Mesothelial cell of epicardium (in vitro differentiated cells): Measurements from ENCODE around the gene R3HDM4. TPM values are rescaled to one million over a fixed set of nuclear protein-coding genes. Genes with fewer than 3 reads are reported as not detected.
A peak's percentile ranks its signal among the peaks of the same experiment; 100 is the strongest.

Experiments
- DNase-seq, 2 experiments: peaks; one replicate each; pipeline ENCODE4 v3.0.0; 2021; ENCODE audit warnings: low spot score in 2 of 2; ENCODE audit not compliant: unreplicated experiment in 2 of 2
- H3K27ac Mint-ChIP-seq: 2 replicates; pipeline ENCODE4 v1.8.0; 2021; ENCODE audit warnings: mixed read lengths
- H3K27me3 Mint-ChIP-seq: 2 replicates; pipeline ENCODE4 v1.8.0; 2021; ENCODE audit warnings: low read depth, mixed read lengths
- H3K36me3 Mint-ChIP-seq: 2 replicates; pipeline ENCODE4 v1.8.0; 2021; ENCODE audit warnings: mixed read lengths
- H3K4me1 Mint-ChIP-seq: 2 replicates; pipeline ENCODE4 v1.8.0; 2021; ENCODE audit warnings: mixed read lengths
- H3K4me3 Mint-ChIP-seq: 2 replicates; pipeline ENCODE4 v1.8.0; 2021; ENCODE audit warnings: mild to moderate bottlenecking, moderate library complexity, mixed read lengths
- H3K9me3 Mint-ChIP-seq: 2 replicates; pipeline ENCODE4 v1.8.0; 2021; ENCODE audit warnings: mixed read lengths
- total RNA-seq: library from RNA; stranded (reverse); gene quantifications from 3 replicates; pipeline ENCODE4 v1.2.1, GENCODE V29; 2021
- TF ChIP-seq, protein P1 (sequence below): fragments of 200-600 bp; sonication (generic); IDR thresholded peaks from one replicate; pipeline ENCODE4 v1.5.0; 2021; ENCODE audit warnings: antibody characterized with exemption; ENCODE audit not compliant: unreplicated experiment

R3HDM4 gene
- total RNA-seq, 1 donor from 2014 or later: 50.5 TPM

DNA sequence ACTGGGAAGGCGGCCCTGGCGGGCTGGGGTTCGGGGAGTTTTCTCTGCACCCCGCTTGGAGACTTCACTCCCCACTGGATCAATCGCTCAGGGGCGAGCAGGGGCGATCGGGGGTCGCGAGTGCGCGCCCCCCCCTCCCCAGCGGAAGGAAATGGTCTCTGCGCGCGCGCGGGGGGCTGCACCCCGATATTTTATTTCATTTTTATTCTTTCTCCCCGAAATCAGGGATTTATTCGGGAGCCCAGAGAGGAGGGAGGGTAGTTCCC is 13.2 kb upstream of the R3HDM4 start:
- Mint-ChIP-seq H3K27me3 (peaks cover 6% of the 10 kb centered on the region), H3K4me3 (peak overlapping the region; percentile 84), H3K27ac (peak overlapping the region; percentile 53), H3K9me3 (no peaks in the 10 kb centered on the region), H3K36me3 (peaks cover 3% of the 10 kb centered on the region), H3K4me1 (peaks cover 6% of the 10 kb centered on the region)
- no peak for DNase-seq
- TF ChIP-seq, protein P1, sequence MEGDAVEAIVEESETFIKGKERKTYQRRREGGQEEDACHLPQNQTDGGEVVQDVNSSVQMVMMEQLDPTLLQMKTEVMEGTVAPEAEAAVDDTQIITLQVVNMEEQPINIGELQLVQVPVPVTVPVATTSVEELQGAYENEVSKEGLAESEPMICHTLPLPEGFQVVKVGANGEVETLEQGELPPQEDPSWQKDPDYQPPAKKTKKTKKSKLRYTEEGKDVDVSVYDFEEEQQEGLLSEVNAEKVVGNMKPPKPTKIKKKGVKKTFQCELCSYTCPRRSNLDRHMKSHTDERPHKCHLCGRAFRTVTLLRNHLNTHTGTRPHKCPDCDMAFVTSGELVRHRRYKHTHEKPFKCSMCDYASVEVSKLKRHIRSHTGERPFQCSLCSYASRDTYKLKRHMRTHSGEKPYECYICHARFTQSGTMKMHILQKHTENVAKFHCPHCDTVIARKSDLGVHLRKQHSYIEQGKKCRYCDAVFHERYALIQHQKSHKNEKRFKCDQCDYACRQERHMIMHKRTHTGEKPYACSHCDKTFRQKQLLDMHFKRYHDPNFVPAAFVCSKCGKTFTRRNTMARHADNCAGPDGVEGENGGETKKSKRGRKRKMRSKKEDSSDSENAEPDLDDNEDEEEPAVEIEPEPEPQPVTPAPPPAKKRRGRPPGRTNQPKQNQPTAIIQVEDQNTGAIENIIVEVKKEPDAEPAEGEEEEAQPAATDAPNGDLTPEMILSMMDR: no peak

DNA sequence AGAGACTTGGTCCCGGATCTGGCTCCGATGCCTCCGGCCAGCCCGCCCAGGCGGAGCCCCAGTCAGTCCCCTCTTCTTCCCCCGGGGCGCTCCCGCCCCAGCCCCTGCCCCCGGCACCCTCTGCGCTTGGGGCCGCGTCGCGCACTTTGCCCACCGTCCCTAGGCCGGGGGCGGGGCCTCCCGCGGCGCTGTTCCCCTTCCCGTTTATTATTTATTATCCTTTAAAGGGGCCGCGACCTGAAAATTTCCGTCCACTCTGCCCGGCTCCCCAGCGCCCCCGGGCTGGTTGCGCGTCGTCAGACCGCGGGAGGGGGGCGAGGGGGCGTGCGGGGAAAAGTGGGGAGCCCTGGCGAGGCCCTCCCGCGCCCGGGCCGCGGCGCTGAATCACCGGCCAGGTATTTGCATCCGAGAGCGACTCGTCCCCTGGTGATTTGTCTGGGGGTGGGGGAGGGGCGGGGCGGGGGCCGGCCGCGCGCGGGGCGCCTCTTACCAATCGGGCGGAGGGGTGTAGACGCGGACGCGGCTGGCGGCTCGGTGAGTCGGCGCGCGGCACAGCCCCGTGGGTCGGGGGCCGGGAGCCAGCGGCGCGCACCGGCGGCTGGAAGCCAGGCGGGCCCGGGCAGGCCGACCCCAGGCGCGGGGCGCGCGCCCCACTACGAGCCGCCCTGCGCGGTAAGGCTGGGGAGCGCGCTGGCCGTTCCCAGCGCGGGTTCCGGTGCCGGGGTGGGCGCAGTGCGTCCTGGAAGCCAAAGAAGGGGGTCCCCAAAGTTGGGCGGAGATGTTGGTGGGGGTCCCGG is 12.7 kb upstream of the R3HDM4 start, which contains the start of gene ARID3A:
TSS of gene ARID3A (plus strand) at position 510 of the 797 bp plus-strand sequence. CDS start 3,494 bp downstream, outside the sequence.
- Mint-ChIP-seq H3K9me3 (no peaks in the 10 kb centered on the region), H3K36me3 (peaks cover 3% of the 10 kb centered on the region), H3K4me1 (peaks cover 8% of the 10 kb centered on the region), H3K27ac (peak within 1 kb of the TSS; percentile 83), H3K4me3 (peak within 1 kb of the TSS; percentile 84), H3K27me3 (peaks cover 11% of the 10 kb centered on the region)
- TF ChIP-seq, protein P1: peak; percentile 18
- peak in 1 of 2 experiments; percentile 81 for DNase-seq

DNA sequence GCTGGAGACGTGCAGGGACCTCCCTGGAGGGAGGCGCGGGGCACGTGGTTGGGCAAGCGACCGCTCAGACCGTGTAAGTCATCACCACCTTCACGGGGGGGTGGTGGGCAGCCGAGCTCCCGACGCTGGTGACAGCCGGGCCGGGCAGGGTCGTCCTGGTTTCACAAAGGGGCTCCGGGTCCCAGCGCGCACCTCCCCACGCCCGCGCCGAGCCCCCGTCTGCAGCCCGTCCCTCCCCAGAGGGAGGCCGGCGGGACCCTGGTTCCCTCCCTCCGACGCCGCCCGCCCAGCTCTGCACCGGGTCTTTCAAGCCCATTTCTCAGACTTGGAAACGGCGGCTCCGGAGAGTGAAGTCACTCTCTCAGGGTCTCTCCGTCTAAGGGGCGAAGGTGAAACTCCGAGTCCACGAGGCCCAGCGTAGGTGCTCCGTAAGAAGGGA is 12.1 kb upstream of the R3HDM4 start:
- no peaks in the 10 kb centered on the region for H3K9me3 Mint-ChIP-seq
- H3K4me3 Mint-ChIP-seq: peak overlapping the region; percentile 72
- peaks cover 3% of the 10 kb centered on the region for H3K36me3 Mint-ChIP-seq
- peaks cover 15% of the 10 kb centered on the region for H3K27me3 Mint-ChIP-seq
- TF ChIP-seq, protein P1: no peak
- H3K4me1 Mint-ChIP-seq: peaks cover 9% of the 10 kb centered on the region
- no peak for DNase-seq
- H3K27ac Mint-ChIP-seq: peak overlapping the region; percentile 34

DNA sequence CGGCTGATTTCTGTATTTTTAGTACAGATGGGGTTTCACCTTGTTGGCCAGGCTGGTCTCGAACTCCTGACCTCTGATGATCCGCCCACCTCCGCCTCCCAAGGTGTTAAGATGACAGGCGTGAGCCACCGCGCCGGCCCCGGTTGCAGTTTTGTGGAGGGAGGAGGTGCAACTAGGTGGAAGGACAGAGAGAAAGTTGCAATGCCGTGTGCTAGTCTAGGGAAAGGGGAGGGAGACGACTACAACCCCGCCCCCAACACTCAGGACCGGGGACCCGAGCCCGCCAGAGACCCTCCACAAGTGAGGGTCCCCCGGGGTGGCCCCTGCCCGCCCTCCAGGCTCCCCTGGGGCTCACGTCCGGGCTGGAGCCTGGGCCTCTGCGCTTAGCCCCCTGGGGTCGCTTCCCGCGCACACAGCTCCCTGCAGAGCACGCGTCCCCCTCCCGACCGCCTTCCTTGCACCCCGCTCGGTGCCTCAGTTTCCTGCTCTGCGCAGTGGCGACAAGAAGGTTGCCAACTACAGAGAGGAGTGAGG is 11.6 kb upstream of the R3HDM4 start:
- Mint-ChIP-seq H3K9me3 (no peaks in the 10 kb centered on the region), H3K27me3 (peaks cover 17% of the 10 kb centered on the region), H3K4me3 (peak overlapping the region; percentile 72), H3K36me3 (no peaks in the 10 kb centered on the region), H3K4me1 (peaks cover 9% of the 10 kb centered on the region), H3K27ac (no peak overlapping the region)
- DNase-seq: no peak
- TF ChIP-seq, protein P1: no peak

DNA sequence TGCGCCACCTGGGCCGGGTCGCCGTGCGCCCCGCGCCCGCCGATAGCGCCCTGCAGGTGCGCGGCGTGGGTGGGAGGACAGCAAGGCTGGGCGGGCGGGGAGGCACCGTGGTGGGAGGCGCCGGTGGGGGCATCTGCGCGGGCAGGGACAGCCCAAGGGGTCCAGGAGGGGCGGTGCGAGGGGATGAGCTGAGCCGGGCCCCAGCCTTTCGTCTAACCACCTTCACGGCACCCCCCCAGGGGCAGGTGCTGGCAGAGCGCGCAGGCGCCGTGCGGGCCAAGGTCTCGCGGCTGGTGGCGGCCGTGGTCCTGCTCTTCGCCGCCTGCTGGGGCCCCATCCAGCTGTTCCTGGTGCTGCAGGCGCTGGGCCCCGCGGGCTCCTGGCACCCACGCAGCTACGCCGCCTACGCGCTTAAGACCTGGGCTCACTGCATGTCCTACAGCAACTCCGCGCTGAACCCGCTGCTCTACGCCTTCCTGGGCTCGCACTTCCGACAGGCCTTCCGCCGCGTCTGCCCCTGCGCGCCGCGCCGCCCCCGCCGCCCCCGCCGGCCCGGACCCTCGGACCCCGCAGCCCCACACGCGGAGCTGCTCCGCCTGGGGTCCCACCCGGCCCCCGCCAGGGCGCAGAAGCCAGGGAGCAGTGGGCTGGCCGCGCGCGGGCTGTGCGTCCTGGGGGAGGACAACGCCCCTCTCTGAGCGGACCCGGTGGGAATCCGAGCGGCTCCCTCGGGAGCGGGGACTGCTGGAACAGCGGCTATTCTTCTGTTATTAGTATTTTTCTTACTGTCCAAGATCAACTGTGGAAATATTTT is 7.2 kb upstream of the R3HDM4 start:
- Mint-ChIP-seq H3K4me1 (peaks cover 11% of the 10 kb centered on the region), H3K36me3 (no peaks in the 10 kb centered on the region), H3K27ac (no peak overlapping the region), H3K4me3 (peak overlapping the region; percentile 50), H3K9me3 (no peaks in the 10 kb centered on the region), H3K27me3 (peaks cover 37% of the 10 kb centered on the region)
- TF ChIP-seq, protein P1: no peak
- DNase-seq: no peak
